GM12878 (cell line): ENCODE data around the gene ATF7. TPM values are rescaled to one million over a fixed set of nuclear protein-coding genes. Genes with fewer than 3 reads are reported as not detected.

Experiments used
- ATAC-seq: fragments of 200-7000 bp; cut with Tn5 transposase; 3 replicates; pipeline ENCODE4 v1.9.1; 2020; ENCODE audit warnings: mild to moderate bottlenecking, moderate library complexity
- BruUV-seq: library from RNA; stranded (reverse); fragments of 400-500 nt; replicated peaks from 2 replicates; lab custom pipeline; 2021; lab: Mats Ljungman, UMichigan
- CTCF ChIA-PET: fragments of 300-600 bp; sonication (Branson Sonifier 250); formaldehyde crosslinking; extraction: SDS; loops from one replicate; lab custom pipeline; 2021; ENCODE audit warnings: inconsistent platforms; lab: Yijun Ruan, JAX
- POLR2A ChIA-PET: fragments of 350-600 bp; formaldehyde crosslinking; extraction: SDS; loops from one replicate; lab custom pipeline; 2021; ENCODE audit warnings: inconsistent platforms; lab: Charles Lee
- RAD21 ChIA-PET: fragments of 300-600 bp; sonication (Branson Sonifier 250); formaldehyde crosslinking; loops from one replicate; lab custom pipeline; 2023; ENCODE audit warnings: antibody characterized with exemption; ENCODE audit not compliant: unreplicated experiment; lab: Charles Lee
- SMC1A ChIA-PET: fragments of 300-600 bp; sonication (Branson Sonifier 250); formaldehyde crosslinking; loops from one replicate; lab custom pipeline; 2023; ENCODE audit not compliant: unreplicated experiment, uncharacterized antibody; lab: Charles Lee
- DNase-seq: peaks from one replicate; pipeline ENCODE4 v3.0.0-alpha.2; 2011; ENCODE audit warnings: low read depth, low spot score
- FAIRE-seq: peaks from 3 replicates; lab custom pipeline; 2011; peaks lifted over from hg19 to GRCh38; lab: Jason Lieb, UNC
- H2AFZ ChIP-seq: 2 replicates; pipeline ENCODE4 v1.6.0; 2011; ENCODE audit warnings: low read depth, low read length, control low read depth; ENCODE audit not compliant: control insufficient read depth
- H3K27ac ChIP-seq: 2 replicates; pipeline ENCODE4 v1.5.1; 2011; ENCODE audit warnings: control low read depth; ENCODE audit not compliant: control insufficient read depth, insufficient read depth
- H3K27me3 ChIP-seq, 2 experiments: replicated peaks in 1 of 2; 2 replicates each; pipeline versions ENCODE4 v1.6.0 to v1.6.1; 2011; ENCODE audit warnings: low read length in 1 of 2; ENCODE audit not compliant: control insufficient read depth in 2 of 2, insufficient read depth in 2 of 2
- H3K36me3 ChIP-seq, 2 experiments: 2 replicates each; pipeline ENCODE4 v1.5.1; 2011; ENCODE audit warnings: low read length in 1 of 2; ENCODE audit not compliant: control insufficient read depth in 2 of 2, insufficient read depth in 2 of 2
- H3K4me1 ChIP-seq: 2 replicates; pipeline ENCODE4 v1.6.1; 2011; ENCODE audit warnings: mild to moderate bottlenecking, low read length, moderate library complexity, mixed read lengths; ENCODE audit not compliant: control insufficient read depth, insufficient read depth
- H3K4me2 ChIP-seq: 2 replicates; pipeline ENCODE4 v1.6.0; 2011; ENCODE audit warnings: control low read depth; ENCODE audit not compliant: control insufficient read depth, insufficient read depth
- H3K4me3 ChIP-seq: fragments of 200-600 bp; sonication (generic); 2 replicates; pipeline ENCODE4 v1.5.1; 2016
- H3K79me2 ChIP-seq: 2 replicates; pipeline ENCODE4 v1.6.0; 2011; ENCODE audit warnings: low read length; ENCODE audit not compliant: control insufficient read depth, insufficient read depth
- H3K9ac ChIP-seq: 2 replicates; pipeline ENCODE4 v1.8.0; 2011; ENCODE audit warnings: low read length, control low read depth, mixed read lengths; ENCODE audit not compliant: control insufficient read depth, insufficient read depth
- H3K9me3 ChIP-seq: replicated peaks from 3 replicates; pipeline ENCODE4 v1.5.1; 2011; ENCODE audit warnings: mild to moderate bottlenecking, low read length; ENCODE audit not compliant: control insufficient read depth, insufficient read depth
- H4K20me1 ChIP-seq: 2 replicates; pipeline ENCODE4 v1.6.0; 2011; ENCODE audit not compliant: control insufficient read depth, insufficient read depth
- EGR1 ChIP-seq, 2 experiments: IDR thresholded peaks; 1 replicate in 1 of 2; 2 replicates in 1 of 2; pipeline ENCODE4 v1.6.1; 2011 to 2012; ENCODE audit warnings: low read depth in 2 of 2, low read length in 2 of 2, borderline replicate concordance in 1 of 2, mild to moderate bottlenecking in 1 of 2, moderate library complexity in 1 of 2
- ESRRA ChIP-seq: IDR thresholded peaks from 2 replicates; pipeline ENCODE4 v1.6.1; 2012; ENCODE audit warnings: mild to moderate bottlenecking, low read length, improper control_type of control experiment
- GABPA ChIP-seq: IDR thresholded peaks from 2 replicates; pipeline ENCODE4 v1.6.1; 2014; ENCODE audit warnings: antibody characterized with exemption, low read depth, mild to moderate bottlenecking, inconsistent platforms
- POLR2AphosphoS5 ChIP-seq: IDR thresholded peaks from 2 replicates; pipeline ENCODE4 v1.6.1; 2011; ENCODE audit warnings: mild to moderate bottlenecking, low read length, inconsistent platforms
- TCF3 ChIP-seq: IDR thresholded peaks from 2 replicates; pipeline ENCODE4 v1.6.1; 2012; ENCODE audit warnings: low read depth, mild to moderate bottlenecking, low read length, borderline replicate concordance; ENCODE audit not compliant: insufficient read depth
- ZNF24 ChIP-seq: fragments of 450-650 bp; IDR thresholded peaks from 2 replicates; pipeline ENCODE4 v1.6.1; 2017; ENCODE audit warnings: antibody characterized with exemption, mild to moderate bottlenecking
- WGBS: methylation state at CpG from one replicate; pipeline ENCODE4 v1.1.6; 2016; ENCODE audit warnings: low lambda C conversion rate; ENCODE audit not compliant: insufficient replicate concordance, insufficient coverage; ENCODE audit errors: missing lambda C conversion rate; 5-methylcytosine and 5-hydroxymethylcytosine counted together
- in situ Hi-C: fragments of 300-500 bp; cut with MboI; formaldehyde crosslinking; loops from 9 replicates; pipeline ENCODE4 v1.14.3; 2018; ENCODE audit warnings: mixed read lengths
- intact Hi-C: fragments of 100-400 bp; cut with micrococcal nuclease; formaldehyde crosslinking; loops from one replicate; pipeline ENCODE4 v1.14.2; 2022; ENCODE audit not compliant: unreplicated experiment
- polyA plus RNA-seq, 11 experiments: library from polyadenylated mRNA; depleted of rRNA in 4 of 11; unstranded in 6 of 11; stranded (reverse) in 5 of 11; fragments of >200 nt; fragmentation: Nextera tagmentation in 4 of 11; fragmentation: Illumina TruSeq in 1 of 11; extraction: Ambion mirVana in 4 of 11; extraction: Trizol in 1 of 11; gene quantifications; 1 replicate in 1 of 11; 2 replicates in 10 of 11; pipeline versions ENCODE4 v1.2.1 to v1.2.3, GENCODE V29; 2011 to 2016; ENCODE audit warnings: inconsistent platforms in 2 of 11, missing spikeins in 2 of 11, low read depth in 1 of 11
- total RNA-seq, 4 experiments: library from RNA; depleted of rRNA in 3 of 4; stranded (reverse); fragments of >200 nt in 3 of 4; fragmentation: Illumina TruSeq in 1 of 4; extraction: Trizol in 1 of 4; gene quantifications; 2 replicates each; pipeline versions ENCODE4 v1.2.1 to v1.2.3, GENCODE V29; 2013 to 2021
- TF ChIP-seq, protein P1 (sequence below): fragments of 450-650 bp; IDR thresholded peaks from 2 replicates; pipeline ENCODE4 v1.6.1; 2017; ENCODE audit warnings: borderline replicate concordance
- TF ChIP-seq, protein P2 (sequence below): IDR thresholded peaks from 2 replicates; pipeline ENCODE4 v1.6.1; 2012; ENCODE audit warnings: mild to moderate bottlenecking, low read depth, low read length
- TF ChIP-seq, protein P3 (sequence below): fragments of 450-650 bp; conservative IDR thresholded peaks from 2 replicates; pipeline ENCODE4 v1.6.1; 2017; ENCODE audit warnings: mild to moderate bottlenecking, moderate library complexity
- TF ChIP-seq, protein P4 (sequence below): fragments of 450-650 bp; IDR thresholded peaks from 2 replicates; pipeline ENCODE4 v1.6.1; 2017; ENCODE audit warnings: mild to moderate bottlenecking, low read depth, inconsistent platforms; ENCODE audit not compliant: poor library complexity, severe bottlenecking
- TF ChIP-seq, protein P5 (sequence below): IDR thresholded peaks from 2 replicates; pipeline ENCODE4 v1.6.1; 2012; ENCODE audit warnings: low read depth, low read length, improper control_type of control experiment

Gene ATF7
- total and polyA plus RNA-seq, 10 of the 15 experiments (the other 5 are each of a cell fraction or from before 2014, with no cell fraction given) = 9.1 to 30.7 (median 21.8) TPM

DNA sequence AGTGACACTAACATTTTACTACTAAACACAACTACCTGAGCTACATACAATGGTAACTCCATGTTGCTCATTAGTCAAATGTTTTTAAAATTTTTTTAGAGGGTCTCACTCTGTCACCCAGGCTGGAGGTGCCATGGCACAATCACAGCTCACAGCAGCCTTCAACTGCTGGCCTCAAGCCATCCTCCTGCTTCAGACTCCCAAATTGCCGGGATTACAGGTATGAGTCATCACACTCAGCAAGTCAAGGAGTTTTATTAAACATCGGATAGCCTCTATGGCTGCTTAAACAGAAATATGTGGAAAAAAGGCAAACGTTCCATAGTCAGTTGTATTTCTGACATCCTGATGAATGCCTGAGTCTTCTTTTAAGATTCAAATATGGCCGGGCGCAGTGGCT lies 107.8 kb downstream of the ATF7 start (continued):
- TF ChIP-seq, protein P1, sequence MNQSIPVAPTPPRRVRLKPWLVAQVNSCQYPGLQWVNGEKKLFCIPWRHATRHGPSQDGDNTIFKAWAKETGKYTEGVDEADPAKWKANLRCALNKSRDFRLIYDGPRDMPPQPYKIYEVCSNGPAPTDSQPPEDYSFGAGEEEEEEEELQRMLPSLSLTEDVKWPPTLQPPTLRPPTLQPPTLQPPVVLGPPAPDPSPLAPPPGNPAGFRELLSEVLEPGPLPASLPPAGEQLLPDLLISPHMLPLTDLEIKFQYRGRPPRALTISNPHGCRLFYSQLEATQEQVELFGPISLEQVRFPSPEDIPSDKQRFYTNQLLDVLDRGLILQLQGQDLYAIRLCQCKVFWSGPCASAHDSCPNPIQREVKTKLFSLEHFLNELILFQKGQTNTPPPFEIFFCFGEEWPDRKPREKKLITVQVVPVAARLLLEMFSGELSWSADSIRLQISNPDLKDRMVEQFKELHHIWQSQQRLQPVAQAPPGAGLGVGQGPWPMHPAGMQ = no peak
- TF ChIP-seq TCF3 = no peak
- TF ChIP-seq POLR2AphosphoS5 = no peak
- TF ChIP-seq GABPA = no peak
- no peak for TF ChIP-seq EGR1 (IDR thresholded peaks at IDR 0.05; ENCODE audit: borderline replicate concordance in 1 of 2, low read depth in 2 of 2, low read length in 2 of 2)
- TF ChIP-seq ESRRA = no peak
- TF ChIP-seq, all 136 proteins: peak for 0

DNA sequence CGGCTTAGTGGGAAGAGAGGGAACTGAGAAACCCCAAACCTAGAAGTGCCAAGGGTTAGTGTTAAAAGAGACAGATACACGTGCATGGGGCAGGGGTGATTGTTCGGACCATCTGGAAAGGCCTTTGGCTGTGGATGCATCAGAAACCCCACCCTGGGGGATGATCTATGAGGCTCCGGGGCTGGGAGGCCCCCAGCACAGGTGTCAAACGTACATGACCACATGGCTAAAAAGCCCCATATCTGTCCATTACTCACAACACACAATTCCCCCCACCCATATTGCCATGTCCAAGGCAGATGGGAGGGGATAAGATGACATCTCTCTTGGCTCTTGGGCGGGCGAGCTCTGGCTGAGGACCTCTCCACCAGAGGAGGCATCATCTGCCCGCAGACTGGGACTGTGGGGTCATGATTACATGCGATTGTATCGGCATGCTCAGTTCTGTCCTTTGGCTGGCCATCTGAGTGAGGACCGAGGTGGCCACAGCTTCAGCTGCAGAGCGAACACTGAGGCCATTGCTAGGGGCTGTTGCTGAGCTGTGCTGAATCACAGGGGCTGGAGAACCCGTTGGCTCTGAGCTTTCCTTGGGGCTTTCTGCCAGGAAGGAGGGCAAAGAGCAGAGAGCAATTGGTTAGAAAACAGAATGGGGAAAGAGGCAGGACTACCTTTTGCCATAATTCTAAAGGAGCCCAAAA lies 109.3 kb downstream of the ATF7 start:
- in situ Hi-C loops = no loop called here
- ChIA-PET SMC1A (interaction anchor here (1.4 kb wide), 1 partner anchor 172 kb away, joined by 3 read pairs; no protein-coding TSS in a partner anchor), RAD21 (no interaction called here), POLR2A (no interaction called here), CTCF (interaction anchor here (1.2 to 2.5 kb wide), 3 partner anchors 8 to 241 kb away, joined by 3 to 13 read pairs (median 4); partner anchors contain the start of gene ATP5MC2)
- no peak overlapping the region for H3K4me3 ChIP-seq
- ATAC-seq (no peak), DNase-seq (no peak), FAIRE-seq (no peak)
- no peaks in the 10 kb centered on the region for H3K79me2 ChIP-seq
- H3K4me1 ChIP-seq = no peaks in the 10 kb centered on the region
- intact Hi-C loops = no loop called here
- H4K20me1 ChIP-seq = no peaks in the 10 kb centered on the region
- no peak overlapping the region for H2AFZ ChIP-seq
- no TSS peak for BruUV-seq
- no peaks in the 10 kb centered on the region for H3K27me3 ChIP-seq
- H3K9me3 ChIP-seq = no peaks in the 10 kb centered on the region
- H3K4me2 ChIP-seq = no peak overlapping the region
- 83% methylated on average over 13 of the region's 13 CpGs for WGBS
- no peak overlapping the region for H3K27ac ChIP-seq
- no peak overlapping the region for H3K9ac ChIP-seq
- peaks cover 11 to 16% of the 10 kb centered on the region in 2 experiments; a peak in 3 of 4 replicates for H3K36me3 ChIP-seq
- TF ChIP-seq, protein P2, sequence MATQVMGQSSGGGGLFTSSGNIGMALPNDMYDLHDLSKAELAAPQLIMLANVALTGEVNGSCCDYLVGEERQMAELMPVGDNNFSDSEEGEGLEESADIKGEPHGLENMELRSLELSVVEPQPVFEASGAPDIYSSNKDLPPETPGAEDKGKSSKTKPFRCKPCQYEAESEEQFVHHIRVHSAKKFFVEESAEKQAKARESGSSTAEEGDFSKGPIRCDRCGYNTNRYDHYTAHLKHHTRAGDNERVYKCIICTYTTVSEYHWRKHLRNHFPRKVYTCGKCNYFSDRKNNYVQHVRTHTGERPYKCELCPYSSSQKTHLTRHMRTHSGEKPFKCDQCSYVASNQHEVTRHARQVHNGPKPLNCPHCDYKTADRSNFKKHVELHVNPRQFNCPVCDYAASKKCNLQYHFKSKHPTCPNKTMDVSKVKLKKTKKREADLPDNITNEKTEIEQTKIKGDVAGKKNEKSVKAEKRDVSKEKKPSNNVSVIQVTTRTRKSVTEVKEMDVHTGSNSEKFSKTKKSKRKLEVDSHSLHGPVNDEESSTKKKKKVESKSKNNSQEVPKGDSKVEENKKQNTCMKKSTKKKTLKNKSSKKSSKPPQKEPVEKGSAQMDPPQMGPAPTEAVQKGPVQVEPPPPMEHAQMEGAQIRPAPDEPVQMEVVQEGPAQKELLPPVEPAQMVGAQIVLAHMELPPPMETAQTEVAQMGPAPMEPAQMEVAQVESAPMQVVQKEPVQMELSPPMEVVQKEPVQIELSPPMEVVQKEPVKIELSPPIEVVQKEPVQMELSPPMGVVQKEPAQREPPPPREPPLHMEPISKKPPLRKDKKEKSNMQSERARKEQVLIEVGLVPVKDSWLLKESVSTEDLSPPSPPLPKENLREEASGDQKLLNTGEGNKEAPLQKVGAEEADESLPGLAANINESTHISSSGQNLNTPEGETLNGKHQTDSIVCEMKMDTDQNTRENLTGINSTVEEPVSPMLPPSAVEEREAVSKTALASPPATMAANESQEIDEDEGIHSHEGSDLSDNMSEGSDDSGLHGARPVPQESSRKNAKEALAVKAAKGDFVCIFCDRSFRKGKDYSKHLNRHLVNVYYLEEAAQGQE = no peak
- TF ChIP-seq, protein P3, sequence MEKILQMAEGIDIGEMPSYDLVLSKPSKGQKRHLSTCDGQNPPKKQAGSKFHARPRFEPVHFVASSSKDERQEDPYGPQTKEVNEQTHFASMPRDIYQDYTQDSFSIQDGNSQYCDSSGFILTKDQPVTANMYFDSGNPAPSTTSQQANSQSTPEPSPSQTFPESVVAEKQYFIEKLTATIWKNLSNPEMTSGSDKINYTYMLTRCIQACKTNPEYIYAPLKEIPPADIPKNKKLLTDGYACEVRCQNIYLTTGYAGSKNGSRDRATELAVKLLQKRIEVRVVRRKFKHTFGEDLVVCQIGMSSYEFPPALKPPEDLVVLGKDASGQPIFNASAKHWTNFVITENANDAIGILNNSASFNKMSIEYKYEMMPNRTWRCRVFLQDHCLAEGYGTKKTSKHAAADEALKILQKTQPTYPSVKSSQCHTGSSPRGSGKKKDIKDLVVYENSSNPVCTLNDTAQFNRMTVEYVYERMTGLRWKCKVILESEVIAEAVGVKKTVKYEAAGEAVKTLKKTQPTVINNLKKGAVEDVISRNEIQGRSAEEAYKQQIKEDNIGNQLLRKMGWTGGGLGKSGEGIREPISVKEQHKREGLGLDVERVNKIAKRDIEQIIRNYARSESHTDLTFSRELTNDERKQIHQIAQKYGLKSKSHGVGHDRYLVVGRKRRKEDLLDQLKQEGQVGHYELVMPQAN = no peak
- TF ChIP-seq, protein P4, sequence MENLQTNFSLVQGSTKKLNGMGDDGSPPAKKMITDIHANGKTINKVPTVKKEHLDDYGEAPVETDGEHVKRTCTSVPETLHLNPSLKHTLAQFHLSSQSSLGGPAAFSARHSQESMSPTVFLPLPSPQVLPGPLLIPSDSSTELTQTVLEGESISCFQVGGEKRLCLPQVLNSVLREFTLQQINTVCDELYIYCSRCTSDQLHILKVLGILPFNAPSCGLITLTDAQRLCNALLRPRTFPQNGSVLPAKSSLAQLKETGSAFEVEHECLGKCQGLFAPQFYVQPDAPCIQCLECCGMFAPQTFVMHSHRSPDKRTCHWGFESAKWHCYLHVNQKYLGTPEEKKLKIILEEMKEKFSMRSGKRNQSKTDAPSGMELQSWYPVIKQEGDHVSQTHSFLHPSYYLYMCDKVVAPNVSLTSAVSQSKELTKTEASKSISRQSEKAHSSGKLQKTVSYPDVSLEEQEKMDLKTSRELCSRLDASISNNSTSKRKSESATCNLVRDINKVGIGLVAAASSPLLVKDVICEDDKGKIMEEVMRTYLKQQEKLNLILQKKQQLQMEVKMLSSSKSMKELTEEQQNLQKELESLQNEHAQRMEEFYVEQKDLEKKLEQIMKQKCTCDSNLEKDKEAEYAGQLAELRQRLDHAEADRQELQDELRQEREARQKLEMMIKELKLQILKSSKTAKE = no peak
- TF ChIP-seq ZNF24 (no peak), POLR2AphosphoS5 (no peak)
- TF ChIP-seq, protein P5, sequence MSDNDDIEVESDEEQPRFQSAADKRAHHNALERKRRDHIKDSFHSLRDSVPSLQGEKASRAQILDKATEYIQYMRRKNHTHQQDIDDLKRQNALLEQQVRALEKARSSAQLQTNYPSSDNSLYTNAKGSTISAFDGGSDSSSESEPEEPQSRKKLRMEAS = no peak
